NCI-H82 treated with DMSO at 0.1 percent for 48 hours (cell line): ENCODE results near the gene SDK1.

Experiments
- DNase-seq: peaks from one replicate; lab custom pipeline; 2025; ENCODE audit not compliant: unreplicated experiment; lab: John Stamatoyannopoulos, UW

The SDK1 gene

DNA sequence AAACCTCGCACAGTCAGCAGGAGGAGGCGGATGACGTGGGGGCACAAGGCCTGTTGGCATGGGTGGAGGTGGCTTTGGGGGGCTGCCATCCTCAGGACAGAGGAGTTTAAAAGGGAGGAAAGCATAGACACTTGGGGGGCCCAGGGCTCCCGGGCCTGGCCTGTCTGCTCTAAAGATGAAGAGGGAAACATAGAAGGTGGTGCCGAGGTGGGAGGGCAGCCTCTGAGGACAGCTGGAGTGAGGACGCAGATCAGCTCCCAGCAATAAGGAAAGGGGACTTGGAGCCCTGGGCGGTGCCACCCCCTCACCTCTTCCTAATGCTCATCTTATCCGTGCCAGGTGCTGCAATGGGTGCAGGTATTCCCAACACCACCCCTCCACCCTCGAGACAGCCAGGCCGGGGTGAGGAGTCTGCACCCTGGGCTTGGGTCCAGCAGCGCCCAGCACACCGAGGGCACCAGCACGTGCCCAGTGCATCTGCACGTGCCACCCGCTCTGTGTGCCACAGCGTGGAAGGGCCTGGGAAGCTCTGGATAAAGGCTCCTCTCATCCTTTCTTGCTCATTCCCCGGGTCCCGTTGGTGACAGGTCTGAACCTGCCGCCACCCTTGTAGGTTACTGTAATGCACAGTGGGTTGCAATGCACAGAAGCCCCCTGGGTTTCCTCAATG is 815.0 kb downstream of the SDK1 start:
- no peak for DNase-seq

DNA sequence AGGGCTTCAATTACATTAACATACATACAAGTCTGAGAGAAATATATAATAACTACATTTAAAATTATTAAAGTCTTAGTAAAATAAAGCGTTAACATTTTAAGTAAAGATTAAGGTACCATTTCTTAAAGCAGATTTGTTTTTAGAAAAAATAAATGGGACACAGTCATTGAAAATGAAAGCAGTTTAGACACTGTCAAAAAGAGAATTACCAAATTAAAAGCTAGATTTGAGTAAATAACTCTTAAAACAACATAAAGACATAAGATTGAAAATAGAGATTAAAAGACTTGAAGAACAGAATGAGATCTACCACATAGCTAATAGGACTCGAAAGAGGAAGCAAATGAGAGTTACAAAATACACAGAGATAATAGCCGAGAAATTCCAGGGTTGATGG is 818.8 kb downstream of the SDK1 start:
- DNase-seq, result no peak

DNA sequence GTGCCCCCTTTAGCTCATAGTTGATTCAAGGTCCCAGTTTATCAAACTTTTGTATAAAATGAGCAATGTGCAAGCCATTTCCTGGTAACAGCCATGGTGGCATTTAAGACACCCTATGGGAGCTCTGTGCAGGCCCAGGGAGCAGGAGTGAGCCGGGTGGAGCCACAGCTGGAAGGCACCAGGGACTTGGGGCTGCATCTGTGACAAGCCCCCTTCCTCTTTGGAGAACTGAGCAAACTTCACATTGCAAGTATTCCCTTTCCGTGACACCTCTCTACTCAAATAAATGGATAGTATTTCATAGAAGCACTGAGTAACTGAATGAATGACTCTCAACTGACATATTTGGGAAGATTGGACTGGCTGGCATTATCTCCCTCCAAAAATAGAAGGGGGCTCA is 822.3 kb downstream of the SDK1 start:
- DNase-seq, result no peak

DNA sequence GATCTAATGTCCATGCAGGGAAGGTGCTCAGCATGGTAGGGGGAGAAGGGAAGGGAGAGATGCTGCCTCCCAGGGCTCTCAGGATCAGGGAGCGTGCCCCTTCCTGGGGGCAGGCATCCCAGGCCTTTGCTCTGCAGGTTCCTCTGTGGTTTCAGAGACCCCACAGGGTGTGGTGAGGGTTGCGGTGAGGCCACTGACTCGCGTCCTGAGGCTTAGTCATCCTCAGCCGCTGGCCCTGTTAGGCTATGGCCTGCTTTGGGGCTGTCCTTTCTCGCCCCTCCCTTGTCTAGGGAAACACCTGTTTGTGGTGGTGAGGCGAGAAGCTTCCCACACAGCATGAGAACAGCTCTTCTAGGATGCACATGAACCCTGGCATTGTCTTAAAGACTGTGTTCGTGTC is 822.8 kb downstream of the SDK1 start:
- DNase-seq, result no peak

GRCh38 chr7:4124556-4125477 is 823.8 kb downstream of the SDK1 start:
- no peak for DNase-seq

GRCh38 chr7:4127909-4128560 is 827.0 kb downstream of the SDK1 start:
- DNase-seq, result no peak

DNA sequence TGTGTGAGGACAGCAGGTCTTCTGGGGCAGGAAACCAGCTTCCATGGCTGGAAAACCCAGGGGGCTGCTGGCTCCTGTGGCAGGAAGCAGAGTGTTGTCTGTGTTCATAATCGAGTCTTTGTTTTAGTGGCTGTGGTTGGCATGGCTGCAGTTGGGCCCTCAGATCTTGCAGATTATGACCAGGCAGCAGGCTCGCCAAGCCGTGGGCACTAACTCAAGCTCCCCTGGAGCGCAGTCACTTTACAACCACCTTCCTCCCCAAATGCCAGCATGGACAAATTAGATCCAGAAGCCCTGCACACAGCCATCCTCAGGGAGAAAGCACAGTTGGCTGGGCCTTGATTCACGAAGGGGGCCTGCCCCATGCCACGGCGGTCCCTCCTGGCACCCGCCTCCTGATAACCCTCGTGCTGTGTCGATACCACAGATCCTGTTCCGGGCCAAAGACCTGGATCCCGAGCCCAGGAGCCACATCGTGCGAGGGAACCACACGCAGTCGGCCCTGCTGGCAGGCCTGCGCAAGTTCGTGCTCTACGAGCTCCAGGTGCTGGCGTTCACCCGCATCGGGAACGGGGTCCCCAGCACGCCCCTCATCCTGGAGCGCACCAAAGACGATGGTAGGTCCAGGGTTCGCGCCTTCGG is 828.5 kb downstream of the SDK1 start:
- DNase-seq, result no peak

- no peak for DNase-seq
These were observed 830.0 kb downstream of the SDK1 start for GRCh38 chr7:4131063-4131462.

GRCh38 chr7:4132221-4132620 is 831.2 kb downstream of the SDK1 start:
- DNase-seq, result no peak

GRCh38 chr7:4133491-4134044 is 832.5 kb downstream of the SDK1 start:
- DNase-seq, result no peak

GRCh38 chr7:4134204-4134603 is 833.2 kb downstream of the SDK1 start:
- no peak for DNase-seq

GRCh38 chr7:4134631-4135030 is 833.6 kb downstream of the SDK1 start:
- DNase-seq, result no peak

- no peak for DNase-seq
These were observed 834.2 kb downstream of the SDK1 start for GRCh38 chr7:4135301-4135700.

DNA sequence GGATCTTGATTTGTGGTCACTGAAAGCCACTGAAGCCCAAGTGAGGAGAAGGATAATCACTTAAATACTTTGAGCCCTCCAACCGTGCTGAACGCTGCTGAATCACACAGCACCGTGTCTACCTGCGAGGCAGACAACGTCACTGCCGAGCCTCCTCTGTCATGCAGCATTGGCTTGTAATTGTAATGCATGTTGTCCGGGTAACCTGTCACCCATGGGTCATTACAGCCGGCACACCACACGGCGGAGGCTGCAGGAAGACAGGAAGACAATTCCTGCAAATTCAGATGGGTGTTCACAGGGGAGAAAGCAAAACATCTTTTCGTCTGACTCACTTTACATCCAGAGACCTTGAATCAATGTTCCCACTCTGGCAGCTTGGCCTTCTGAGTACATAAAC is 835.0 kb downstream of the SDK1 start:
- no peak for DNase-seq

GRCh38 chr7:4136501-4137110 is 835.6 kb downstream of the SDK1 start:
- no peak for DNase-seq

DNA sequence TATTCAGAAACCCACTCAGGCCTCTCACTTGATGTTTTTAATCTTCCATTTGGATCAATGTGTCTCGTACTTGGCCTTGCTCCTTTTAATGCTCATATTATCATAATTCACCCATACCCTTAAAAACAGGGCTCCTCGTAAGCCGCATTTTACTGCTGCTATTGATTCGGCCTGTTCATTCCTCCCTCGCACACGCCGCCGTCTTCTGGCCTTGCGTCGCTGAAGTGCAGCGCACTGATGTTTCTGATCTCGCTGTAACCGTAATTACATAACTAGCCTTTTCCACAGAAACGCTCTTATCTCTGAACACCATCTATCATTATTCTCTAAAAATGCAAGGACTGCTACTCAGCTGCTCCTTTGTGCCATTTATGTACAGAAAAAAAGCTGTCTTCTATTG is 836.5 kb downstream of the SDK1 start:
- no peak for DNase-seq

DNA sequence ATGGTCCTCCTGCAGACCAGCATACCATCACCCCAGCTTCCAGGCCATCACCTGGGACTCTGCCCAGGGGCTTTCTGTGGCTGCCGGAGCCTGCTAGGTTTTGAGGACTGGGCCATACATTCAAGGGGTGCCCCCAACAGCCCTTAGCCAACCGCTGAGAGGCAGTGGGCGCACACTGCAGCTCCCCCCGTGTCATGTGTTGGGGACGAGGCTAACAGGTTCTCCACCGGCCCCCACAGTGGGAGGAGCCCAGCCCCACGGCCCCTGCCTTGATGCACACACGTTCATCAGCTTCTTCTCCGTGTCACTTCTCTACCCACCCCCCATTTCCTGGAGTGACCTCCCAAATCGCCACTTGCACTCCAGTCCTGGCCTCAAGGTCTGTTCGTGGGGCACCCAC is 837.8 kb downstream of the SDK1 start:
- DNase-seq, result no peak

- DNase-seq, result no peak
These were observed 838.9 kb downstream of the SDK1 start for GRCh38 chr7:4139656-4140625.

- no peak for DNase-seq
These were observed 839.9 kb downstream of the SDK1 start for GRCh38 chr7:4140933-4141332.

GRCh38 chr7:4143006-4143405 is 842.0 kb downstream of the SDK1 start:
- DNase-seq, result no peak
